ENCODE data around the gene DOK3.

DOK3 gene

DNA sequence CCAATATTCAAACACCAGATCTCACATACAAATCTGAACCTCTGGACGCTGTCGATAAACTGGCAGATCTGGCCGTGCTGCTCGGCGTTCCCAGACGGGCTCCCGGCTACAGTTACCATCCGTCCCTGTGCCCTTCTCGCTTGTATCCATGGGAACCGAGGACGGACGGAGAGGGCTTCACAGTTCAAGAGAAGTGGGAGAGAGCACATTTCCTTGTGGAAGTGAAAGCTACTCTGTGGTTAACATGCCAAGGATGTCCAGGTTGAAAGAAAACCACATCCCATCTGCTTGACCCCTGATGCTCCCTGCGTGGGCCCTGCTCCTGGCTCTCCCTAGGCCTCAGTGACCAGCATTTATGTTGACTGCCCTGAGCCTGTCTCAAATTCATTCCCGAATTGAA lies 29.9 kb downstream of the DOK3 start:
- TF ChIP-seq SIN3A (IDR thresholded peaks at IDR 0.05; ENCODE audit: borderline replicate concordance, insufficient read depth, low read length), result no peak
- TF ChIP-seq POLR2AphosphoS5 (IDR thresholded peaks at IDR 0.05; ENCODE audit: low read depth, low read length), result no peak
- no peak for TF ChIP-seq TAF1 (IDR thresholded peaks at IDR 0.05; ENCODE audit: borderline replicate concordance, insufficient read depth, low read length)
- TF ChIP-seq FOXP2 (optimal IDR thresholded peaks at IDR 0.05; ENCODE audit: borderline replicate concordance, extremely low read depth, extremely low read length, insufficient read depth), result no peak
- TF ChIP-seq, protein P1, sequence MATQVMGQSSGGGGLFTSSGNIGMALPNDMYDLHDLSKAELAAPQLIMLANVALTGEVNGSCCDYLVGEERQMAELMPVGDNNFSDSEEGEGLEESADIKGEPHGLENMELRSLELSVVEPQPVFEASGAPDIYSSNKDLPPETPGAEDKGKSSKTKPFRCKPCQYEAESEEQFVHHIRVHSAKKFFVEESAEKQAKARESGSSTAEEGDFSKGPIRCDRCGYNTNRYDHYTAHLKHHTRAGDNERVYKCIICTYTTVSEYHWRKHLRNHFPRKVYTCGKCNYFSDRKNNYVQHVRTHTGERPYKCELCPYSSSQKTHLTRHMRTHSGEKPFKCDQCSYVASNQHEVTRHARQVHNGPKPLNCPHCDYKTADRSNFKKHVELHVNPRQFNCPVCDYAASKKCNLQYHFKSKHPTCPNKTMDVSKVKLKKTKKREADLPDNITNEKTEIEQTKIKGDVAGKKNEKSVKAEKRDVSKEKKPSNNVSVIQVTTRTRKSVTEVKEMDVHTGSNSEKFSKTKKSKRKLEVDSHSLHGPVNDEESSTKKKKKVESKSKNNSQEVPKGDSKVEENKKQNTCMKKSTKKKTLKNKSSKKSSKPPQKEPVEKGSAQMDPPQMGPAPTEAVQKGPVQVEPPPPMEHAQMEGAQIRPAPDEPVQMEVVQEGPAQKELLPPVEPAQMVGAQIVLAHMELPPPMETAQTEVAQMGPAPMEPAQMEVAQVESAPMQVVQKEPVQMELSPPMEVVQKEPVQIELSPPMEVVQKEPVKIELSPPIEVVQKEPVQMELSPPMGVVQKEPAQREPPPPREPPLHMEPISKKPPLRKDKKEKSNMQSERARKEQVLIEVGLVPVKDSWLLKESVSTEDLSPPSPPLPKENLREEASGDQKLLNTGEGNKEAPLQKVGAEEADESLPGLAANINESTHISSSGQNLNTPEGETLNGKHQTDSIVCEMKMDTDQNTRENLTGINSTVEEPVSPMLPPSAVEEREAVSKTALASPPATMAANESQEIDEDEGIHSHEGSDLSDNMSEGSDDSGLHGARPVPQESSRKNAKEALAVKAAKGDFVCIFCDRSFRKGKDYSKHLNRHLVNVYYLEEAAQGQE (IDR thresholded peaks at IDR 0.05; ENCODE audit: insufficient read depth in 1 of 2, low read depth in 2 of 2, low read length in 2 of 2), result no peak

DNA sequence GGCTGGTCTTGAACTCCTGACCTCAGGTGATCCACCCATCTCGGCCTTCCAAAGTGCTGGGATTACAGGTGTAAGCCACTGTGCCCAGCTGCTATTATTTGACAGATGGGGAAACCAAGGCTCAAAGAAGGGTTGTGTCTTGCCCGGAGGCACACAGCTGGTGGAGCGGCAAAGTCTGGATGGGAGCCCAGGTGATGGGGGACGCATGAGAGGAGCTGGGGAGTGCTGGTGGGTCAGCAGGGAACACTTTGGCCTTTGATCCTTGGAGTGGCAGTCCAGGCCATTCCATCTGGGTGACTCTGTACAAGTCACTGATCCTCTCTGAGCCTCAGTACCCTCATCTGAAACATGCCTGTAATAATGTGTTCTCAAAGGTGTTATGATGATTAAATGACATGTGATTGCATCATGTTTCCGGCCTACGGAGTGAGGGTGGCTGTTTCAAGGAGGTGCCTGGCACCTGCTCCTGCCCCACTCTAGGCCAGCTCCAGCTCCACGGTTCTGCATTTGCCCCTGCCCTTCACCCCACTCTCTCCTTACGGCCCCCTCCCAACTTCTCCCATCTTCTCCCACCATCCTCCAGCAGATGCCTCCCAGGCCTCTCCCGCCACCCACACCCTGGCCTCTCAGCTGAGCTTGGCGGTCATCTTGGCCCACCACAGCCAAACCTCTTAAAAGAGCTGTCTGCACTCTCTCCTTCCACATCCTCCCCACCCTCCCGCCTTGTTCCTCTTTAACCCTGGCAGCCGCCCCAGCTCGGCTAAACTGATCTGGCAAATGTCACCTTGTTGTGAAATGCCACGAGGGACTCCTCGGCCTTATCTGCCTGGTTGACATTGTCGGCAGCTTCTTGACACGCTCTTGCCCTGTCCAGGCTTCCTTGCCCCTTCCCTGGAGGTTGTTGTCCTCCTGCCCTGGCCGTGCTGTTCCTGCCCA lies 30.6 kb downstream of the DOK3 start:
- TF ChIP-seq, protein P1 (IDR thresholded peaks at IDR 0.05; ENCODE audit: insufficient read depth in 1 of 2, low read depth in 2 of 2, low read length in 2 of 2), result no peak
- TF ChIP-seq TAF1 (IDR thresholded peaks at IDR 0.05; ENCODE audit: borderline replicate concordance, insufficient read depth, low read length) (no peak), SIN3A (IDR thresholded peaks at IDR 0.05; ENCODE audit: borderline replicate concordance, insufficient read depth, low read length) (no peak), FOXP2 (optimal IDR thresholded peaks at IDR 0.05; ENCODE audit: borderline replicate concordance, extremely low read depth, extremely low read length, insufficient read depth) (no peak), POLR2AphosphoS5 (IDR thresholded peaks at IDR 0.05; ENCODE audit: low read depth, low read length) (no peak)

DNA sequence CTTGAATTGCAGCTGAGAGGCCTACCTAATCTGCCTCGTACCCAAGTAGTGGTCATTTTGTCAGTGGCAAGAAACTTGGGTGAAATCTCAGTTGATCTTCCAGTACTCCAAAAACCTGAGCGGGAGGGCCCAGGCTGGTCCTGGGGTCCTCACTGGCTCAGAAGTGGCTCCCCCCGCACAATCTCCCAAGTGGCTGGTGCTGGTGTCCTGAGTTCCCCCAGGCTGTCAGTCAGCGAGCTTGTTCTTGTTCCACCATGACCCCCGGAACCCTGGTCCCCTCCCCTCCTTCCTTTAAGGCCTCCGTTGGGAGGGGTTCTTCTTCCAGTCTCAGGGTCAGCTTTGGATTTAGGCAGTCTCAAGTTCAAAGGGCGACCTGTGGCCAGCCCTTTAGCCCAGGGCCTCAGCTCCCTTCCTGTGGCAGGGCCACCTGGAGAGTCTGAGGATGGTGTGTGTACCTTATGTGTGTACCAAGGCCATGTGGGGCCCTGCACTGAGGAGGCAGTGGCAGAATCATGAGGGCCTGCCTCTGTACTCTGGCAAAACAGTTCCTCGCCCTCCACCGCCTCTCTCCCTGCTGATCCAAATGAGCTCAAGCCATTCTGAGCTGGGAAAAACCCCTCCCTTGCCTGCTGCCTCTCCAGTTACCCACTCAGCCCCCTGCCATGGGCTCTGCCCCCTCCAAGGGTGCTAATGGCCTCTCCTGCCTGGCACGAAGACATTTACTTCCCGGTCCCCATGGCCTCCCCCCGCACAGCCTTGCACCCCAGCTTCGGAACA lies 31.7 kb downstream of the DOK3 start:
- TF ChIP-seq TAF1 (IDR thresholded peaks at IDR 0.05; ENCODE audit: borderline replicate concordance, insufficient read depth, low read length) (no peak), FOXP2 (optimal IDR thresholded peaks at IDR 0.05; ENCODE audit: borderline replicate concordance, extremely low read depth, extremely low read length, insufficient read depth) (no peak), POLR2AphosphoS5 (IDR thresholded peaks at IDR 0.05; ENCODE audit: low read depth, low read length) (no peak), SIN3A (IDR thresholded peaks at IDR 0.05; ENCODE audit: borderline replicate concordance, insufficient read depth, low read length) (no peak)
- TF ChIP-seq, protein P1 (IDR thresholded peaks at IDR 0.05; ENCODE audit: insufficient read depth in 1 of 2, low read depth in 2 of 2, low read length in 2 of 2), result no peak

DNA sequence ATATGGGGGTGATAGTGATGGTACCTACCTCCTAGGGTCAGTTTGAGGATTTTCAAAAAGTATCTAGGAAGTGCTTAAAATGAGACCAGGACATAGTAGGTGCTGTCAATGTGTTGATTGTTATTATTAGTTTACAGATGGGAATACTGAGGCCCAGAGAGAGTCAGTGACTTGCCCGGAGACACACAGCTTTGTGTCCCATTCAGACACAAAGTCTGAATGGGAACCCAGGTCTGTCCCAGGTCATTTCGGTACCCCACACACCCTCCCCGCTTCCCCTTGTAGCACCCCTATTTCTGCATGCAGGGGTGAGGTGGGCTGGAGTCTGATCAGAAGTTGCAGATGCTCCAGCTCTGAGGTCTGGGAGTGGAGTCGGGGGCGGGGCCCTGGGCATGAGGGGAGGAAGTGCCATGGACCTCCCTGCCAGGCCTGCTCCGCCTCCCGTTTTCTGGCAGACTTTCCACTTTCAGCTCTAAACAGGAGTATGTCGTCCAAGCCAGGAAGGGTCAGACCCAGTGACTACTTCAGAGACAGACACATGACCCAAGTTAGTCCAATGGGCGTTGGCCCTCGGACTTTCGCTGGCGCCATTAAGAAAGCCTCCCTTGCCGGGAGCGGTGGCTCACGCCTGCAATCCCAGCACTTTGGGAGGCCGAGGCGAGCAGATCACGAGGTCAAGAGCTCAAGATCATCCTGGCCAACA lies 32.9 kb downstream of the DOK3 start:
- TF ChIP-seq SIN3A (IDR thresholded peaks at IDR 0.05; ENCODE audit: borderline replicate concordance, insufficient read depth, low read length) (no peak), FOXP2 (optimal IDR thresholded peaks at IDR 0.05; ENCODE audit: borderline replicate concordance, extremely low read depth, extremely low read length, insufficient read depth) (no peak)

Measured in PFSK-1 (cell line).